AG04449 (cell line): ENCODE results near the gene ABTB2.

Experiments used
- CTCF ChIA-PET: fragments of 350-600 bp; formaldehyde crosslinking; extraction: SDS; loops from one replicate; lab custom pipeline; 2021; ENCODE audit warnings: antibody characterized with exemption; lab: Yijun Ruan, JAX
- POLR2A ChIA-PET: fragments of 400-600, 350-600 bp; formaldehyde crosslinking; extraction: SDS; loops from one replicate; lab custom pipeline; 2020; ENCODE audit warnings: antibody characterized with exemption, inconsistent platforms; lab: Yijun Ruan, JAX
- DNase-seq: peaks from one replicate; pipeline ENCODE4 v3.0.0-alpha.2; 2010; ENCODE audit warnings: low read depth, low spot score
- H3K4me3 ChIP-seq: 2 replicates; pipeline ENCODE4 v1.5.1; 2011; ENCODE audit warnings: low read depth, mild to moderate bottlenecking, control low read depth, low read length
- CTCF ChIP-seq: IDR thresholded peaks from one replicate; pipeline ENCODE4 v1.5.1; 2011; ENCODE audit warnings: mild to moderate bottlenecking, moderate library complexity, low read length, control low read depth, inconsistent platforms; ENCODE audit not compliant: insufficient read depth; ENCODE audit errors: missing control alignments

The ABTB2 gene

GRCh38 chr11:34358728-34359547, 1.1 kb upstream of the ABTB2 start:
- ChIA-PET POLR2A (interaction anchor here (0.9 to 2.3 kb wide), 3 partner anchors 22 to 190 kb away, joined by 3 to 14 read pairs (median 7); no protein-coding TSS in a partner anchor), CTCF (interaction anchor here (0.7 to 18.0 kb wide), 20 partner anchors 12 to 501 kb away, joined by 3 to 258 read pairs (median 4); no protein-coding TSS in a partner anchor)
- peak overlapping the region; percentile 54 for H3K4me3 ChIP-seq
- no peak for DNase-seq
- TF ChIP-seq CTCF, result peak; percentile 45

GRCh38 chr11:34358258-34358727, 483 bp upstream of the ABTB2 start:
- DNase-seq, result no peak
- CTCF ChIA-PET, result interaction anchor here (0.7 to 18.0 kb wide), 25 partner anchors 12 to 501 kb away, joined by 3 to 258 read pairs (median 4); no protein-coding TSS in a partner anchor
- TF ChIP-seq CTCF, result no peak
- H3K4me3 ChIP-seq, result peak overlapping the region; percentile 56
- POLR2A ChIA-PET, result interaction anchor here (0.9 to 2.4 kb wide), 7 partner anchors 12 to 253 kb away, joined by 3 to 14 read pairs (median 7); partner anchors contain the start of gene NAT10

GRCh38 chr11:34356913-34357700, 703 bp downstream of the ABTB2 start:
- POLR2A ChIA-PET, result interaction anchor here (0.7 to 2.4 kb wide), 10 partner anchors 11 to 251 kb away, joined by 3 to 14 read pairs (median 5); partner anchors contain the start of gene NAT10
- TF ChIP-seq CTCF, result no peak
- no peak for DNase-seq
- peak overlapping the region; percentile 54 for H3K4me3 ChIP-seq
- CTCF ChIA-PET, result interaction anchor here (0.7 to 18.0 kb wide), 16 partner anchors 10 to 500 kb away, joined by 3 to 258 read pairs (median 4); no protein-coding TSS in a partner anchor

- peak overlapping the region; percentile 54 for H3K4me3 ChIP-seq
- no peak for TF ChIP-seq CTCF
- ChIA-PET CTCF (interaction anchor here (2.6 to 18.0 kb wide), 2 partner anchors 179 to 186 kb away, joined by 12 to 258 read pairs; no protein-coding TSS in a partner anchor), POLR2A (interaction anchor here (0.8 to 2.4 kb wide), 4 partner anchors 10 to 251 kb away, joined by 3 to 8 read pairs (median 6); partner anchors contain the start of gene NAT10)
- no peak for DNase-seq
Measured at GRCh38 chr11:34356576-34356912, 1.3 kb downstream of the ABTB2 start.

- no peak overlapping the region for H3K4me3 ChIP-seq
- POLR2A ChIA-PET, result interaction anchor here (0.8 to 2.4 kb wide), 3 partner anchors 10 to 163 kb away, joined by 3 to 8 read pairs (median 5); no protein-coding TSS in a partner anchor
- DNase-seq, result no peak
- no peak for TF ChIP-seq CTCF
- CTCF ChIA-PET, result interaction anchor here (18.0 kb wide), 1 partner anchor 179 kb away, joined by 258 read pairs; no protein-coding TSS in a partner anchor
Measured at GRCh38 chr11:34356130-34356529, 1.7 kb downstream of the ABTB2 start.
